GM21576 (cell line): ENCODE data around the gene MAP1LC3B.

Experiments
- ATAC-seq: cut with Tn5 transposase; IDR thresholded peaks from one replicate; pipeline ENCODE4 v1.9.1; 2021; ENCODE audit warnings: mild to moderate bottlenecking, moderate library complexity; ENCODE audit not compliant: unreplicated experiment

The MAP1LC3B gene

GRCh38 chr16:87391950-87392820 lies at the start of gene MAP1LC3B:
MAP1LC3B (plus strand) TSS chr16:87392336; CDS start chr16:87392428, 92 bp downstream.
- ATAC-seq: peak; percentile 51

GRCh38 chr16:87342504-87342903 lies 49.6 kb upstream of the MAP1LC3B start:
- no peak for ATAC-seq

- ATAC-seq: no peak
Observed at GRCh38 chr16:87342978-87343752, 49.0 kb upstream of the MAP1LC3B start.

GRCh38 chr16:87343753-87344050 lies 48.4 kb upstream of the MAP1LC3B start:
- ATAC-seq: no peak

- ATAC-seq: no peak
Observed at GRCh38 chr16:87344165-87344930, 47.8 kb upstream of the MAP1LC3B start.

- ATAC-seq: no peak
Observed at GRCh38 chr16:87344931-87345631, 47.1 kb upstream of the MAP1LC3B start.

- ATAC-seq: no peak
Observed at GRCh38 chr16:87345726-87346424, 46.3 kb upstream of the MAP1LC3B start.

GRCh38 chr16:87346517-87347060 lies 45.5 kb upstream of the MAP1LC3B start:
- ATAC-seq: no peak

GRCh38 chr16:87347932-87348615 lies 44.1 kb upstream of the MAP1LC3B start:
- no peak for ATAC-seq

- ATAC-seq: no peak
Observed at GRCh38 chr16:87348616-87349157, 43.4 kb upstream of the MAP1LC3B start.

- no peak for ATAC-seq
Observed at GRCh38 chr16:87350031-87350430, 42.1 kb upstream of the MAP1LC3B start.

- no peak for ATAC-seq
Observed at GRCh38 chr16:87350681-87351319, 41.3 kb upstream of the MAP1LC3B start.

GRCh38 chr16:87351320-87351698 lies 40.8 kb upstream of the MAP1LC3B start:
- ATAC-seq: no peak

- ATAC-seq: no peak
Observed at GRCh38 chr16:87352818-87353217, 39.3 kb upstream of the MAP1LC3B start.

GRCh38 chr16:87353613-87354012 lies 38.5 kb upstream of the MAP1LC3B start:
- no peak for ATAC-seq

GRCh38 chr16:87356491-87356853 lies 35.7 kb upstream of the MAP1LC3B start:
- no peak for ATAC-seq

GRCh38 chr16:87358250-87358649 lies 33.9 kb upstream of the MAP1LC3B start:
- no peak for ATAC-seq

GRCh38 chr16:87358696-87359095 lies 33.4 kb upstream of the MAP1LC3B start:
- no peak for ATAC-seq

GRCh38 chr16:87359121-87359520 lies 33.0 kb upstream of the MAP1LC3B start:
- ATAC-seq: no peak
